GM19099 (cell line): Measurements from ENCODE around the gene EPAS1.

Source experiments
- POLR2A ChIP-seq: IDR thresholded peaks from 3 replicates; pipeline ENCODE4 v1.6.1; 2011; ENCODE audit warnings: low read depth; ENCODE audit not compliant: insufficient read length; ENCODE audit errors: extremely low read depth

Gene EPAS1

GRCh38 chr2:46392561-46393346, 95.5 kb downstream of the EPAS1 start:
- TF ChIP-seq POLR2A: no peak

- TF ChIP-seq POLR2A: no peak
Observed at GRCh38 chr2:46393347-46393820, 96.2 kb downstream of the EPAS1 start.

GRCh38 chr2:46393865-46394264, 96.7 kb downstream of the EPAS1 start:
- no peak for TF ChIP-seq POLR2A

GRCh38 chr2:46394649-46395510, 97.7 kb downstream of the EPAS1 start:
- no peak for TF ChIP-seq POLR2A

- TF ChIP-seq POLR2A: no peak
Observed at GRCh38 chr2:46400016-46400415, 102.8 kb downstream of the EPAS1 start.

- no peak for TF ChIP-seq POLR2A
Observed at GRCh38 chr2:46402874-46403273, 105.7 kb downstream of the EPAS1 start.

GRCh38 chr2:46404181-46404759, 107.1 kb downstream of the EPAS1 start:
- TF ChIP-seq POLR2A: no peak

- no peak for TF ChIP-seq POLR2A
Observed at GRCh38 chr2:46407852-46408455, 110.7 kb downstream of the EPAS1 start.

- no peak for TF ChIP-seq POLR2A
Observed at GRCh38 chr2:46409756-46410155, 112.5 kb downstream of the EPAS1 start.

- no peak for TF ChIP-seq POLR2A
Observed at GRCh38 chr2:46410273-46411244, 113.4 kb downstream of the EPAS1 start.

- TF ChIP-seq POLR2A: no peak
Observed at GRCh38 chr2:46411245-46411641, 114.0 kb downstream of the EPAS1 start.

GRCh38 chr2:46411985-46412384, 114.8 kb downstream of the EPAS1 start:
- TF ChIP-seq POLR2A: no peak

- no peak for TF ChIP-seq POLR2A
Observed at GRCh38 chr2:46413111-46413510, 115.9 kb downstream of the EPAS1 start.

- TF ChIP-seq POLR2A: no peak
Observed at GRCh38 chr2:46413631-46414030, 116.4 kb downstream of the EPAS1 start.
